HG03045 (cell line): Measurements from ENCODE around the gene ACSM3.
"Not testable (repeated sequence)": the region's sequence is repeated elsewhere in the genome, so short reads cannot be mapped to it uniquely, and the experiment has no call there.

Experiments used
- ATAC-seq: cut with Tn5 transposase; IDR thresholded peaks from one replicate; pipeline ENCODE4 v1.9.1; 2021; ENCODE audit warnings: mild to moderate bottlenecking, moderate library complexity; ENCODE audit not compliant: unreplicated experiment

Gene ACSM3

DNA sequence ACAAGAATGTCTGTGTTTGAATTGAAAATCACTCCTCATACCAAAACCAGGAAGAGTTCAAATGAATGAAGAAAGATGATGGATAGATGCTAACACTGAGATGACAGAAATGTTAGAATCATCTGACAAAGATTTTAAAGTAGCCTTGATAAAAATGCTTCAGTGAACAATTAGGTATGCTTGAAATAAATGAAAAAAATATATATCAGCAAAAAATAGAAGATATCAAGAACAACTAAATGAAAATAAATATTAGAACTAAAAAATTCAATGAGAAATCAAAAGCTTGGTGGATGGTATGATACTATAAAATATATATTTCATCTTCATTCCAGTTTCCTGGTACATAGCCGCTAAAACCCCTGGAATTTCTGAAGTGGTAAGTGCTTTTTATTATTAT, 8.6 kb upstream of the ACSM3 start:
- no peak for ATAC-seq

DNA sequence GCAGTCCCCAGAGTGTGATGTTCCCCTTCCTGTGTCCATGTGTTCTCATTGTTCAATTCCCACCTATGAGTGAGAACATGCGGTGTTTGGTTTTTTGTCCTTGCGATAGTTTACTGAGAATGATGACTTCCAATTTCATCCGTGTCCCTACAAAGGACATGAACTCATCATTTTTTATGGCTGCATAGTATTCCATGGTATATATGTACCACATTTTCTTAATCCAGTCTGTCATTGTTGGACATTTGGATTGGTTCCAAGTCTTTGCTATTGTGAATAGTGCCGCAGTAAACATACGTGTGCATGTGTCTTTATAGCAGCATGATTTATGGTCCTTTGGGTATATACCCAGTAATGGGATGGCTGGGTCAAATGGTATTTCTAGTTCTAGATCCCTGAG, 8.0 kb upstream of the ACSM3 start:
- not testable (repeated sequence) for ATAC-seq

DNA sequence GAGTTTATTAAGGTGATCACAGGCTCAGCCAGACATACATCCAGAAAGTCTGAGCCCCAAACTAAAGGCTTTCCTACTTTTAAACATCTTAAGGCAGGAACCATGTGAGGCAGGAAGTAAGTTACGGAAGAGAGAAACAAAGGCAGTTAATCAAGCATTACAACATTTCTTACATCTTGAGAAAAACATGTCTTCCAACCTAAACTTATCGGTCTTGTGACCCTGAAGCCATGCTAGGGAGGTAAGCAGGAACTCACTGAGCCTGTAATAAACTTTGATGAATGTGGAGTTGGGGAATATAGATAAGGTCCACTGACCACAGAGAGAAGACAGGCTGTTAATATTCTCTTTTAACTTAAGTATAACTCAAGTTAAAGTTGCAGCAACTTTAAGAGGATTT, 3.5 kb upstream of the ACSM3 start:
- no peak for ATAC-seq

DNA sequence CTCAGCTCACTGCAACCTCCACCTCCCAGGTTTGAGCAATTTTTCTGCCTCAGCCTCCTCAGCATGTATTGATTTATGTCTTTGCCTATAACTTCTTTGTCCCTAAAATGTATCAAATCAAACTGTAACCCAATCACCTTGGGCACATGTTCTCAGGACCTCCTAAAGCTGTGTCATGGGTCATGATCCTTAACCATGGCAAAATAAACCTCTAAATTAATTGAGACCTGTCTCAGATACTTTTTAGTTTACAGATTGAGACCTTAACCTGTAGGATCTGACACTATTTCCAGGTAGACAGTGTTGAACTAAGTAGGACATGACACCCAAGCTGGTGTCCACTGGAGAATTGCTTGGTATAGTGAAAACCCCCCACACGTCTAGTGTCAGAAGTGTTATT, 2.6 kb upstream of the ACSM3 start:
- ATAC-seq = no peak

DNA sequence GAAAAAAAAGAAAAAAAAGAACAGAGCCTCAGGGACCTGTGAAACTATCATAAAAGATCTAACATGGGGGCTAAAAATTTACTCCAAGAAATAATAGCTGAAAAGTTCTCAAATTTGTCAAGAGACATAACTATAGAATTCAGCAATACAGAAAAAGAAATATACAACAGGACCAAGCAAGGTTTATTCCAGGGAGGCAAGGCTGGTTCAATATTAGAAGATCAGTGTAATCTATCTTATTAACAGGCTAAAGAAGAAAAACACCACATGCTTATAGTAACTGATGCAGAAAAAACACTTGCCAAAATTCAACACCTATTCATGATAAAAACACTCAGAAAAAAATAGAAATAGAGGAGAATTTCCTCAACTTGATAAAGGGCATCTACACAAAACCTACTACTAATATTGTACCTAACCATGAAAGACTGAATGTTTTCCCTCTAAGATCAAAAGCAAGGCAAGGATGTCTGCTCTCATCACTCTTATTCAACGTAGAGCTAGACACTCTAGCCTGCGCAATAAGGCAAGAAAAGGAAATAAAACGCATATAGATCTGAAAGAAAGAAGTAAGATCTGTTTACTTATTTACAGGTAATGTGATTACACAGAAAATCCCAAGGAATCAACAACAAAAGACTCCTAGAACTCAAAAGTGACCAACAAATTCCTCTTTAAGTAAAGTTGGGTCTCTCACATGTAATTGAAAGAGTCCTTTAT, 1.2 kb upstream of the ACSM3 start:
- ATAC-seq = no peak

DNA sequence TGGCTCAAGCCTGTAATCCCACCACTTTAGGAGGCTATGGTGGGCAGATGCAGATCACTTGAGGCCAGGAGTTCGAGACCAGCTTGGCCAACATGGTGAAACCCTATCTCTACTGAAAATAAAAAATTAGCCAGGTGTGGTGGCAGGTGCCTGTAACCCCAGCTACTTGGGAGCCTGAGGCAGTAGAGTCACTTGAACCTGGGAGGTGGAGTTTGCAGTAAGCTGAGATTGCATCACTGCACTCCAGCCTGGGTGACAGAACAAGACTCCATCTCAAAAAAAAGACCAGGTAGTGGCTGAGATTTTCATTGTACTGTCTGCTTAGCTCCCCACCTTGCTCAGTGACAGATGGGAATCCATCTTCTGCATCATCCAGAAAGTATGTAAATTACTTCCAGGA, 634 bp downstream of the ACSM3 start:
- not testable (repeated sequence) for ATAC-seq

DNA sequence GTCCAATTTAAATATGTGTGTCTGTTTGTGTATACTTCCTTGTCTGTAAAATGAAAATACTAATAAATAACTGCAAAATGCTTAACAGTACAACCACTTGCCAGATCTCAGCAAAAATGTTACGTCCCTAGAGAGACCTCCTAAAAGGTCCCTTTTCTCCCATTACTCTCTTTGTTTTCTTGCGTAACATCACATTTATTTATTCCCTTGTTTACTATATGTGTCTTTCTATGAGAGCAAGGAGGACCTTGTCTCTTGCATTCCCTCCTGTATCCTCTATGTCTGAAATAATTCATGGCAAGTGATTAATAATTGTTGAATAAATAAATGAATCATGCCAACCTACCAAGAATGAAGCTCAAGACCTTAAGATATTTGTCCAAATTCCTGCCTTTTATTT, 1.9 kb downstream of the ACSM3 start:
- no peak for ATAC-seq

DNA sequence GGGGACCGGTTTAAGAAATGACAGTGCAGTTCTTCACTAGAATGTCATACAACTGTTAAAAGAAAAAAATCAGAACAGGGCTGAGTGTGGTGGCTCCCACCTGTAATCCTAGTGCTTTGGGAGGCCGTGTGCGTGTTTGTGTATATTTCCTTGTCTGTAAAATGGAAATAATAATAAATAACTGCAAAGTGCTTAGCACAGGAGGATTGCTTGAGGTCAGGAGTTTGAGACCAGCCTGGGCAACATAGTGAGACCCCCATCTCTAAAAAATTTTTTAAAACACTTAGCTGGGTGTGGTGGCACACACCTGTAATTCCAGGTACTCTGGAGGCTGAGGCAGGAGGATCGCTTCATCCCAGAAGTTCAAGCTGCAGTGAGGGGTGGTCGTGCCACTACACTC, 2.5 kb downstream of the ACSM3 start:
- ATAC-seq = no peak

DNA sequence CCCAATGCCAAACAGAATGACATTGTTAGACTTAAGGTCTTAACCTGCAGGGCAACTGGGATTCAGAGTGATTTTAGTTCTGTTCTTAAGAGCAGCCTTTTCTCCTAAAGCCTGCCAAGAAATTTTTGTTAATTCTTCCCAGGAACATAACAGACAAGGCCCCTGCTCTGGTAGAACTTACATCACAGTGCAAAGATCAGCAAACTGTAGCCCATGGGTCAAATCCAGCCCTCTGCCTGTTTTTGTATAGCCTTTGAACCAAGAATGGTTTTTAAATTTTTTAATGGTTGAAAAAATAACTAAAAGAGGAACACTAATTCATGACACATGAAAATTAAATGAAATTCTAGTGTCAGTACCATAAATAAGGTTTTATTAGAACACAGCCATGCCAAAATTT, 3.8 kb downstream of the ACSM3 start:
- no peak for ATAC-seq

DNA sequence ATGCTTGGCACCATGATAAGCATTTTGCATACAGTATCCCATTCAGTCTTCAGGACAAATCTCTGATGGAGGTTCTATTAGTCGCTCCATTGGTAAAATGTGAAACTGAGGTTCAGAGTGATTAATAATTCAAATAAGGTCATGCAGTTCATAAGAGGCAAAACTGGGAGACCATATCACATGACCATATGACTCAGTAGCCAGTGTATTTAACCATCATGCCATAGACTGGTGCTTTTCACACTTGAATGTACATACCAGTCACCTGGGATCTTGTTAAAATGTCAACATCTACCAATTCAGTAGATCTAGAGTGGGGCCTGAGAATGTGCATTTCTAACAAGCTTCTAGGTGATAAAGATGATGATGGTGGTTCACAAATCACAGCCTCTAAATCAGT, 4.3 kb downstream of the ACSM3 start:
- no peak for ATAC-seq

DNA sequence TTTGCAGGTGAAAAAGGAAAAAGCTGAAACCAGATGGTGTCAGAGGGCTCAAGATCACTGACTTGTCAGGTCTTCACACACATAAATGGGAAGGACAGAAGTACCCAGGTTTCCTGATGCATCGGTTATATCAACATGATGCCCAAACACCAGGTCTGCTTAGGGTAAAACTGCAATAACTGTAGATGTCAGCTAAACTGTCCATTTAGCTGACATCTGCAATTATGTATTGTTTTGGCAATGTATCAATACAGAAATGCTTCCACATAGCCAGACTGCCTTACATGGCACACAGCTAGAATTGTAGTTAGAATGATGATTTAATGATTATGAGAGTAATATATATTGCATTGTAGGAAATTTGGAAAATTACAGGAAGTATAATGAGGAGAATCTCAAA, 5.0 kb downstream of the ACSM3 start:
- ATAC-seq = no peak

DNA sequence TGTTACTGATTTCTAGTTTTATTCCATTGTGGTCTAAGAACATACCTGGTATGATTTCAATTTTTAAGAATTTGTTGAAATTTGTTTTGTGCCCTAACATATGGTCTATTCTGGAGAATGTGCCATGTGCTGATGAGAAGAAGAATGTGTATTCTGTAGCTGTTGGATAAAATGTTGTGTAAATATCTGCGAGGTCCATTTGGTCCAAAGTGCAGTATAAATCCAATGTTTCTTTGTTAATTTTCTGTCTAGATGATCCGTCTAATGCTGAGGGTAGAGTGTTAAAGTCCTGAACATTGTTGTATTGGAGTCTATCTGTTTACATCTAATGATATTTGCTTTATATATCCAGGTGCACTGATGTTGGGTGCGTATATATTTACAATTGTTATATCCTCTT, 9.9 kb downstream of the ACSM3 start:
- ATAC-seq = no peak

DNA sequence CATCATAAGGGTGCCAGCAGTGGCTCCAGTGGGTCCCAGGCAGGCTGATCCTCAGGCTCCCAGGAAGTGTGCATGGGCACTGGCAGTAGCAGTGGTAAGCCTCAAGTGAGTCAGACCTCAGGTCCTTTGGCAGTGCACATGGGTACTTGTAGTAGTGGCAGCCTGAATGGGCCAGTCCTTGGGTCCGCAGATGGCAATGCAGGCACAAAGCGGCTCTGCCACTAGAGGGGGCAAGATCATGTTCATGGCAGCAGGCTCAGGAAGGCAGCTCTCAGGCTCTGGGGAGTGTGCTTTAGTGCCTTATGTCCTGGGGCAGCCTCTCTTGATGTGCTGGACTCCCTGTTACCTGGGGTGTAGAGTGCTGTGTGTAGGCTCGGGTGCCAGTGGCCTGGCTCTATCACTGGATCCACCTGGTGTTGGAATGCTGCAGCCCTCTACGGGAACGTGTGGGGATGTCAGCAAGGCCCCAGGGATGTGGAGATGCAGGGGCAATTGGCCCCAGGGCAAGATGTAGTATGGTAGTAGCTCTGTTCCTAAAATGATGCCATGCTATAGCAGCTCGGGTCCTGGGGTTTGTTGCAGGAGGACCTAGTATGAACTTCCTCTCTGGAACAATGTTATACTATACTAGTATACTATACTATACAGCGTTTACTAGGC, 11.0 kb downstream of the ACSM3 start:
- ATAC-seq = no peak

DNA sequence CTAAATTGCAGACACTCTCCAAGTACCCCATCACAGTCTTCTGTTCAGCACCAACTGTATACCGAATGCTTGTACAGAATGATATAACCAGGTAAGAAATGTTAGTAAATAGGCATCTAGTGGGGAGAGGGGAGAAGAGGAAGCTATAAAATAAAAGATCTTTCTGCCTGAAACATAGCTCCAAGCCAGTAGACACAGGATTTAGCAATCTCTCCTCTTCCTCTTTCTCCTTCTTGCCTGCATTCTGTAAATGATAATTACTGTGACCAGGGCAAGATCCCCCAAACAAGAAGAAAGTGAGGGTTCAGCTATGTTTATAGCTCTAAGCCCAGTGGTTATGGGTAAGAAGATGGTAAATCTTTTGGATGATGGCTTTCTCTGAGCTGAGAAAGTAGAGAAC, 17.9 kb downstream of the ACSM3 start:
- no peak for ATAC-seq

DNA sequence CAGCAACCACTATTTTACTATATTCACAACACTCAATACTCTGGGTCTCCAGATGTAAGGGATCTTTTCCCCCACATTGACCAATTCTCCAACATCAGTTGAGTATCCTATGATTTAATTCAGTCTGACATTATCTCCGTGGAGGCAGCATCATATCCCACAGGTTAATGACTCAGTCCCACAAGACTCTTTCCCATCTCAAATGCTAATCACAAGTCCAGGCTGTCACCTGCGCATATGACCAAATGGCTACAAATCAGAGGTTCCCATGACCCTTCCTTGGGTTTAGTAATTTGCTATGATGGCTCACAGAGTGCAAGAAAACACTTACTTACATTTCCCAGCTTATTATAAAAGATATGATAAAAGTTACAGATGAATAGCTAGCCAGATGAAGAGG, 18.7 kb downstream of the ACSM3 start:
- no peak for ATAC-seq

DNA sequence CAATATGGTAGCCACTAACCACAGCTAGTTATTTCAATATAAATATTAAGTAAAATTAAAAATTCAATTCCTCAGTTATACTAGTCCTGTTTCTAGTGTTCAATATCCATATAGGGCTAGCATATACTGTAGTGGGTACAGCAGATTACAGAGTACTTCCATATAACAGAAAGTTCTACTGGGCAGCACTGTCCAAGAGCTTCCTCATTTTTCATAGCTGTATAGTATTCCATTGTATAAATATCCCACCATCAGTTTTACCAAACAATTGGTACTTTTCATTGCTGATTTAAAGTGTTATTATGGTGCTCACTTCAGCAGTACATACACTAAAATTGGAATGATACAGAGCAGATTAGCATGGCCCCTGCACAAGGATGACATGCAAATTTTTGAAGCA, 20.4 kb downstream of the ACSM3 start:
- ATAC-seq = no peak

DNA sequence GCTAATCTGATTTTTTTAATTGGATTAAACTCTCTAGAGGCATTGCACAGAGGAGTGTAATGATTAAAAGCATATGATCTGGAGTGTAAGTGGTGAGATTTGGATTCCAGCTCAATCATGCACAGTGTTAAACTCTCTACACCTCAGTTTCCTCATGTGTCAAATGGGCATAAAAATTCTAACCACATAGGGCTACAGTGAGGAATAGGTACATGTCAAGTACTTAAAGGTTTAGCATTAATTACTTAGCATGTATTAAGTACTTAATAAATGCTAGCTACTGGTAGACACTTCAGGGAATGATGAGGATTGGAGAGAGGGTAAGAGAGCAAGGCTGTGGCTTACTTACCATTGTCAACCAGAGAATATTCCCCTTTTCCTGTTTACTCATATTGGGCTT, 25.3 kb downstream of the ACSM3 start:
- ATAC-seq = no peak

DNA sequence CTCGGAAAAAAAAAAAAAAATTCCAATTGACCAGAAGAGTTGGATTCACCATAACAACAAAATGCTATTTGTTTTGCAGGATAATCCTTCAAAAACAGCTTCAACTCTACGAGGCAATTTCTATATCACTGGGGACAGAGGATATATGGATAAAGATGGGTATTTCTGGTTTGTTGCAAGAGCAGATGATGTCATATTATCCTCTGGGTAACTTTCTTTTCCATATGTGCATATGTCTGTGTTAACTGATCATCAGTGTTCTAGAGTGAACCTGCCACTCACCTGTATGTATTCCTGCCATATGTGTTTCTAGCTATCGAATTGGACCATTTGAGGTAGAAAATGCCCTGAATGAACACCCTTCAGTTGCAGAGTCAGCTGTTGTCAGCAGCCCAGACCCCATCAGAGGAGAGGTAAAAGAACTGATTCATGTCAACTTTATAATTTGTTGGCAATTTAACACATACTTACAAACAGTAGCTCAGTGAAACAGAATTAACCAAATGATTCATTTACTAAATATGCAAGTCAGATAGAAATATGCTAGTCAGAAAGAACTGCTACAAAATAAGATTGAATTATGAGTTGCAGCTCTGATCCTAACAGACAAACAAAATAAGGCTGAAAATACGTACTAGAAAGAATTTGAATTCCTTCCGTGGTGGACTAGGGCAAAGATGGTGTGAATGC, 28.3 kb downstream of the ACSM3 start:
- ATAC-seq = no peak

DNA sequence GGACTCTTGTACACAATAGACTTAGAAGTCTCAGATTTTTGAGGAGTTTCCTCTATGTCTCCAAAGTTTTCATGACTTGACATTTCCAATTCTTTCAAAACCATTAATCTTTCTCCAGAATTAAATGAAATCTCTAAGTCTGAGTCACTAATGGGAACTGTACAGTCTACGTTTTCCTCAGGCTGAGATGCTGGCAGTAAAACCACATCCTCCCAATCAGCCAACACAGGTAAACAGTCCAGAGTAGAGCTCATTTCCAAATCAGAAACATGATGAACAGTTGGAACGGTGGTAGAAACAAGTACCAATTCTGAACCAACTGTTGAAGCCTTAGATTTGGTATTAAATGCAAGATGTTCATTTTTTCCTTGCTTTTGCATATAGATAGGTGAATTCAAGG, 34.5 kb downstream of the ACSM3 start:
- no peak for ATAC-seq

DNA sequence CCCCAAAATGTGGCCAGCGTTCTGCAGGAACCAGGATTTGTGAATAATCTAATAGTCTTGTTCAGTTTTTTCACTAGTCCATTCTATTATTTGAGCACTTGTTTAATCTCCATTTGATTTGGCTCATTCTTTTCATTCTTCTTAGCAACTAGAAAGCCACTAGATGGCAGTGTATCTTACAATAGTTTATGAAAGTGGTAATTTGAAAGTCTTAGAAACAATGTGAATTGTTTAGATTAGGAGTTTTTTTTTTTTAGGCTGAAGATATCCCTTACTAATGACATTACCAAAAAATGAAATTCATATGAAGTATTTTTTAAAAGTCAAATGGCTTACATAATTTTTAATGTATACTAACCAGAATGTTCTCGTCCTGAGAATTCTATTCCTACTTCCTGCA, 35.8 kb downstream of the ACSM3 start:
- no peak for ATAC-seq

DNA sequence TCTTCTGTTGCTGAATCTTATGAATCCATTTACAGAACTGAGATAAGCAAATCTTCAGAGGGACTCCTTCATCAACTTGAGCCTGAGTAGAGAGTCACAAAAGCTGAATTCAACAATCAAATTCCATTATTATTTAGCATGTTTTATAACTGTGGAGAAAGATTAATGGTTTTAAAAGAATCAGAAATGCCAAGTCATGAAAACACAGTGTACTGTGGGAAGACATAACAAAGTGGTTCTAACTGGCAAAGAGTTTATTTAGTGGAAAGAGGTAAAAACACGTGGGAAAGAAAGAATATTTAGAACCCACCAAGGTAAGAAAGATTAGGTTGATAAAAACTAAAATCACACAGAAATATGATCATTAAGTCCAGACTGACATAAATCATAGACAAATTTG, 37.5 kb downstream of the ACSM3 start:
- no peak for ATAC-seq

DNA sequence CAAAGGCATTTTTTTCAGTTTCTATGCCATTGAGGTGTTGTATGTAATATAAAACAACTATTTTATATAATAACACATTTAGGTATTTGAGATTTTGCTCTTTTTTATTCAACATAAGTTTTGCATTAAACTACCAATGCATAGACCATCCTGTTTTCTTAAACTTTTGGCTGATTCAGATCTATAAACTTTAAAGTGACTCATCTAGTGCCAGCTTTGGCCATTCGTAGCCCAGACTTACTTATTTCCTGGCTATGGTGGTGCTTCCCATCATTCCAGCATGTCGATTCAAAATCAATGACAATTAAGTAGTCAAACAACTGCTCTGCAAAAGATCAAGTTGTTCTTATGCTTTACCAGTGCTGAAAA, 39.4 kb downstream of the ACSM3 start:
- no peak for ATAC-seq
